Hepatocyte (in vitro differentiated cells): ENCODE data around the gene DENND4C. TPM values are rescaled to one million over a fixed set of nuclear protein-coding genes. Genes with fewer than 3 reads are reported as not detected.
A peak's percentile ranks its signal among the peaks of the same experiment; 100 is the strongest.

ENCODE experiments used
- DNase-seq: peaks from one replicate; pipeline ENCODE4 v3.0.0-alpha.2; 2016; ENCODE audit warnings: low spot score
- H2AFZ ChIP-seq: fragments of 200-600 bp; sonication (generic); 2 replicates; pipeline ENCODE4 v1.6.0; 2016; ENCODE audit warnings: antibody characterized with exemption, mild to moderate bottlenecking
- H3K27ac ChIP-seq: fragments of 200-600 bp; sonication (generic); 2 replicates; pipeline ENCODE4 v1.5.1; 2016; ENCODE audit warnings: mild to moderate bottlenecking
- H3K27me3 ChIP-seq: fragments of 200-600 bp; sonication (generic); 2 replicates; pipeline ENCODE4 v1.6.1; 2016
- H3K36me3 ChIP-seq: fragments of 200-600 bp; sonication (generic); replicated peaks from 2 replicates; pipeline ENCODE4 v1.5.1; 2016; ENCODE audit warnings: low read depth; ENCODE audit not compliant: insufficient read depth
- H3K4me1 ChIP-seq: fragments of 200-600 bp; sonication (generic); 2 replicates; pipeline ENCODE4 v1.5.1; 2016; ENCODE audit warnings: mild to moderate bottlenecking, moderate library complexity; ENCODE audit not compliant: insufficient read depth
- H3K4me2 ChIP-seq: fragments of 200-600 bp; sonication (generic); 2 replicates; pipeline ENCODE4 v1.6.0; 2016
- H3K4me3 ChIP-seq: fragments of 200-600 bp; sonication (generic); 2 replicates; pipeline ENCODE4 v1.5.1; 2016; ENCODE audit warnings: mild to moderate bottlenecking
- H3K79me2 ChIP-seq: fragments of 200-600 bp; sonication (generic); 2 replicates; pipeline ENCODE4 v1.6.0; 2017; ENCODE audit warnings: mild to moderate bottlenecking
- H3K9me2 ChIP-seq: fragments of 200-600 bp; sonication (generic); replicated peaks from 2 replicates; pipeline ENCODE4 v1.6.0; 2017; ENCODE audit warnings: mild to moderate bottlenecking; ENCODE audit not compliant: insufficient read depth
- H3K9me3 ChIP-seq: fragments of 200-600 bp; sonication (generic); 2 replicates; pipeline ENCODE4 v1.5.1; 2016; ENCODE audit warnings: low read depth, mild to moderate bottlenecking
- H4K20me1 ChIP-seq: fragments of 200-600 bp; sonication (generic); 2 replicates; pipeline ENCODE4 v1.6.0; 2016; ENCODE audit warnings: mild to moderate bottlenecking; ENCODE audit not compliant: insufficient read depth, poor library complexity, severe bottlenecking
- CTCF ChIP-seq: fragments of 200-600 bp; sonication (generic); IDR thresholded peaks from 2 replicates; pipeline ENCODE4 v1.5.1; 2016; ENCODE audit warnings: antibody characterized with exemption, mild to moderate bottlenecking; ENCODE audit not compliant: poor library complexity
- EZH2 ChIP-seq: fragments of 200-600 bp; sonication (generic); IDR thresholded peaks from 2 replicates; pipeline ENCODE4 v1.6.1; 2016; ENCODE audit warnings: antibody characterized with exemption, mild to moderate bottlenecking, borderline replicate concordance
- EZH2phosphoT487 ChIP-seq: fragments of 200-600 bp; sonication (generic); IDR thresholded peaks from one replicate; pipeline ENCODE4 v1.6.1; 2018; ENCODE audit warnings: antibody characterized with exemption, mild to moderate bottlenecking, low read depth, moderate library complexity; ENCODE audit not compliant: unreplicated experiment, severe bottlenecking
- WGBS: methylation state at CpG from one replicate; pipeline ENCODE4 v1.1.6; 2016; ENCODE audit warnings: low lambda C conversion rate; ENCODE audit errors: missing lambda C conversion rate; 5-methylcytosine and 5-hydroxymethylcytosine counted together
- polyA plus RNA-seq: library from polyadenylated mRNA; unstranded; fragments of >200 nt; fragmentation: Nextera tagmentation; extraction: Ambion mirVana; gene quantifications from 2 replicates; pipeline ENCODE4 v1.2.1, GENCODE V29; 2016
- total RNA-seq: library from RNA; depleted of rRNA; stranded (reverse); fragments of >200 nt; gene quantifications from 2 replicates; pipeline ENCODE4 v1.2.3, GENCODE V29; 2014

DENND4C gene
- total and polyA plus RNA-seq, 2 experiments from 2014 or later: 14.9 to 82.6 TPM

- Histone ChIP-seq H4K20me1 (peaks cover 8% of the 10 kb centered on the region), H3K4me1 (no peaks in the 10 kb centered on the region), H2AFZ (no peak overlapping the region), H3K4me2 (no peak overlapping the region), H3K27ac (no peak overlapping the region), H3K9me2 (no peaks in the 10 kb centered on the region), H3K79me2 (no peaks in the 10 kb centered on the region), H3K9me3 (no peaks in the 10 kb centered on the region), H3K36me3 (no peaks in the 10 kb centered on the region), H3K4me3 (no peak overlapping the region), H3K27me3 (no peaks in the 10 kb centered on the region)
- WGBS: 68% methylated on average over 5 of the region's 5 CpGs
- DNase-seq: peak; percentile 16
- TF ChIP-seq CTCF: no peak
- TF ChIP-seq EZH2: no peak
- TF ChIP-seq EZH2phosphoT487: no peak
Measured at GRCh38 chr9:19371942-19372341, 141.4 kb downstream of the DENND4C start.

GRCh38 chr9:19372567-19372966 lies 142.1 kb downstream of the DENND4C start:
- Histone ChIP-seq H4K20me1 (peaks cover 14% of the 10 kb centered on the region), H3K9me2 (no peaks in the 10 kb centered on the region), H3K27me3 (no peaks in the 10 kb centered on the region), H3K9me3 (no peaks in the 10 kb centered on the region), H3K4me2 (no peak overlapping the region), H2AFZ (no peak overlapping the region), H3K4me3 (no peak overlapping the region), H3K79me2 (peaks cover 2% of the 10 kb centered on the region), H3K36me3 (no peaks in the 10 kb centered on the region), H3K27ac (no peak overlapping the region), H3K4me1 (peaks cover under 1% of the 10 kb centered on the region)
- TF ChIP-seq EZH2 (no peak), EZH2phosphoT487 (no peak), CTCF (no peak)
- no peak for DNase-seq
- WGBS: 87% methylated on average over 8 of the region's 8 CpGs

- Histone ChIP-seq H2AFZ (no peak overlapping the region), H3K4me1 (peaks cover 10% of the 10 kb centered on the region), H4K20me1 (peaks cover 24% of the 10 kb centered on the region), H3K27me3 (no peaks in the 10 kb centered on the region), H3K4me2 (no peak overlapping the region), H3K9me3 (no peaks in the 10 kb centered on the region), H3K36me3 (no peaks in the 10 kb centered on the region), H3K4me3 (no peak overlapping the region), H3K9me2 (no peaks in the 10 kb centered on the region), H3K79me2 (peaks cover 12% of the 10 kb centered on the region), H3K27ac (no peak overlapping the region)
- DNase-seq: no peak
- TF ChIP-seq EZH2: no peak
- no peak for TF ChIP-seq EZH2phosphoT487
- no peak for TF ChIP-seq CTCF
Measured at GRCh38 chr9:19373527-19373926, 143.0 kb downstream of the DENND4C start.

GRCh38 chr9:19375538-19375937 lies 145.0 kb downstream of the DENND4C start:
- Histone ChIP-seq H3K36me3 (no peaks in the 10 kb centered on the region), H3K9me3 (no peaks in the 10 kb centered on the region)

More at GRCh38 chr9:19375538-19375937, 145.0 kb downstream of the DENND4C start:
- Histone ChIP-seq H3K27ac (no peak overlapping the region), H3K4me3 (no peak overlapping the region), H2AFZ (no peak overlapping the region), H3K27me3 (no peaks in the 10 kb centered on the region), H3K4me2 (no peak overlapping the region), H4K20me1 (peaks cover 34% of the 10 kb centered on the region), H3K9me2 (no peaks in the 10 kb centered on the region), H3K79me2 (peaks cover 26% of the 10 kb centered on the region), H3K4me1 (peaks cover 11% of the 10 kb centered on the region)
- TF ChIP-seq CTCF: no peak
- TF ChIP-seq EZH2: no peak
- no peak for TF ChIP-seq EZH2phosphoT487
- DNase-seq: no peak
